IMR-90 (cell line): Measurements from ENCODE around the gene CCR5AS.

Experiments
- ATAC-seq: fragments of 200-7000 bp; cut with Tn5 transposase; 2 replicates; pipeline ENCODE4 v1.9.1; 2020; ENCODE audit warnings: low read depth, mild to moderate bottlenecking, moderate library complexity
- BruUV-seq: library from RNA; stranded (reverse); fragments of 400-500 nt; replicated peaks from 2 replicates; lab custom pipeline; 2021; lab: Mats Ljungman, UMichigan
- CTCF ChIA-PET: fragments of 300-600 bp; formaldehyde crosslinking; extraction: SDS; loops from one replicate; lab custom pipeline; 2021; ENCODE audit warnings: antibody characterized with exemption; lab: Yijun Ruan, JAX
- POLR2A ChIA-PET: fragments of 300-600 bp; sonication (Branson Sonifier 250); formaldehyde crosslinking; loops from one replicate; lab custom pipeline; 2022; ENCODE audit warnings: antibody characterized with exemption; ENCODE audit not compliant: unreplicated experiment; lab: Charles Lee
- DNase-seq: peaks from one replicate; pipeline ENCODE4 v3.0.0; 2013
- H2AFZ ChIP-seq: replicated peaks from 2 replicates; pipeline ENCODE3; 2013; ENCODE audit warnings: low read length, mild to moderate bottlenecking; ENCODE audit not compliant: poor library complexity
- H2AK5ac ChIP-seq: 2 replicates; pipeline ENCODE4 v1.6.1; 2013; ENCODE audit warnings: low read depth, low read length, inconsistent platforms
- H2AK9ac ChIP-seq: replicated peaks from 2 replicates; pipeline ENCODE3; 2013; ENCODE audit warnings: mild to moderate bottlenecking, low read depth, low read length, moderate library complexity; ENCODE audit not compliant: poor library complexity
- H2BK120ac ChIP-seq: 2 replicates; pipeline ENCODE4 v1.6.1; 2013; ENCODE audit warnings: low read depth, low read length, inconsistent platforms
- H2BK15ac ChIP-seq: 3 replicates; pipeline ENCODE4 v1.6.1; 2013; ENCODE audit warnings: low read depth, low read length, inconsistent platforms
- H2BK20ac ChIP-seq: 2 replicates; pipeline ENCODE4 v1.6.1; 2013; ENCODE audit warnings: low read depth, mild to moderate bottlenecking, inconsistent platforms, low read length, moderate library complexity
- H2BK5ac ChIP-seq: 2 replicates; pipeline ENCODE4 v1.6.1; 2013; ENCODE audit warnings: mild to moderate bottlenecking, low read depth, low read length, inconsistent platforms; ENCODE audit not compliant: poor library complexity, severe bottlenecking
- H3K14ac ChIP-seq: replicated peaks from 2 replicates; pipeline ENCODE4 v1.6.1; 2013; ENCODE audit warnings: low read depth, low read length, inconsistent platforms
- H3K18ac ChIP-seq: 2 replicates; pipeline ENCODE4 v1.6.1; 2013; ENCODE audit warnings: low read depth, low read length, control low read depth
- H3K23ac ChIP-seq: 2 replicates; pipeline ENCODE4 v1.6.1; 2013; ENCODE audit warnings: low read depth, low read length, inconsistent platforms
- H3K27ac ChIP-seq: 2 replicates; pipeline ENCODE4 v1.5.1; 2013; ENCODE audit warnings: mild to moderate bottlenecking, control low read depth, low read length; ENCODE audit not compliant: insufficient read depth
- H3K27me3 ChIP-seq: 2 replicates; pipeline ENCODE4 v1.6.1; 2013; ENCODE audit warnings: low read length; ENCODE audit not compliant: control insufficient read depth, insufficient read depth
- H3K36me3 ChIP-seq: 2 replicates; pipeline ENCODE4 v1.6.1; 2013; ENCODE audit warnings: low read length, mixed read lengths; ENCODE audit not compliant: control insufficient read depth, insufficient read depth
- H3K4ac ChIP-seq: 2 replicates; pipeline ENCODE4 v1.6.1; 2013; ENCODE audit warnings: low read depth, low read length, inconsistent platforms
- H3K4me1 ChIP-seq: 2 replicates; pipeline ENCODE4 v1.6.1; 2013; ENCODE audit warnings: low read length, mixed read lengths; ENCODE audit not compliant: control insufficient read depth, insufficient read depth
- H3K4me2 ChIP-seq: 2 replicates; pipeline ENCODE4 v1.6.1; 2013; ENCODE audit warnings: low read depth, mild to moderate bottlenecking, control low read depth, low read length, moderate library complexity
- H3K4me3 ChIP-seq: 2 replicates; pipeline ENCODE4 v1.5.1; 2013; ENCODE audit warnings: low read depth, mild to moderate bottlenecking, control low read depth, low read length, moderate library complexity; ENCODE audit not compliant: insufficient read depth
- H3K56ac ChIP-seq: 2 replicates; pipeline ENCODE4 v1.6.1; 2013; ENCODE audit warnings: low read length, inconsistent platforms; ENCODE audit not compliant: insufficient read depth; ENCODE audit errors: extremely low read depth
- H3K79me1 ChIP-seq, 2 experiments: 2 replicates each; pipeline ENCODE4 v1.6.1; 2013; ENCODE audit warnings: low read length in 2 of 2, inconsistent platforms in 1 of 2, low read depth in 1 of 2
- H3K9ac ChIP-seq: 2 replicates; pipeline ENCODE4 v1.6.1; 2013; ENCODE audit warnings: low read depth, low read length, control low read depth
- H3K9me1 ChIP-seq: 2 replicates; pipeline ENCODE4 v1.6.1; 2013; ENCODE audit warnings: low read length, inconsistent platforms; ENCODE audit not compliant: insufficient read depth
- H3K9me3 ChIP-seq: 2 replicates; pipeline ENCODE4 v1.6.1; 2013; ENCODE audit warnings: low read length; ENCODE audit not compliant: control insufficient read depth, insufficient read depth
- H4K20me1 ChIP-seq: 2 replicates; pipeline ENCODE4 v1.6.1; 2013; ENCODE audit warnings: low read length, inconsistent platforms; ENCODE audit not compliant: insufficient read depth
- H4K5ac ChIP-seq: 2 replicates; pipeline ENCODE4 v1.6.1; 2013; ENCODE audit warnings: mild to moderate bottlenecking, low read depth, low read length, control low read depth
- H4K8ac ChIP-seq, 2 experiments: 2 replicates each; pipeline ENCODE4 v1.6.1; 2013; ENCODE audit warnings: low read depth in 2 of 2, low read length in 2 of 2, control low read depth in 1 of 2, inconsistent platforms in 1 of 2
- H4K91ac ChIP-seq: 2 replicates; pipeline ENCODE4 v1.6.1; 2013; ENCODE audit warnings: low read depth, low read length, inconsistent platforms; ENCODE audit not compliant: insufficient read depth
- BHLHE40 ChIP-seq: fragments of 150-350 bp; IDR thresholded peaks from 2 replicates; pipeline ENCODE4 v1.6.1; 2016; ENCODE audit warnings: mild to moderate bottlenecking, low read depth, low read length
- CHD1 ChIP-seq: IDR thresholded peaks from 2 replicates; pipeline ENCODE4 v1.6.1; 2012; ENCODE audit warnings: low read depth, low read length, improper control_type of control experiment
- FOS ChIP-seq: fragments of 150-350 bp; IDR thresholded peaks from 2 replicates; pipeline ENCODE4 v1.6.1; 2016; ENCODE audit warnings: low read depth, low read length
- MAFK ChIP-seq: IDR thresholded peaks from 2 replicates; pipeline ENCODE4 v1.6.1; 2012; ENCODE audit warnings: low read depth, low read length, improper control_type of control experiment
- MXI1 ChIP-seq: IDR thresholded peaks from 2 replicates; pipeline ENCODE4 v1.6.1; 2012; ENCODE audit warnings: low read depth, mild to moderate bottlenecking, low read length, moderate library complexity, borderline replicate concordance
- RCOR1 ChIP-seq: IDR thresholded peaks from 2 replicates; pipeline ENCODE4 v1.6.1; 2012; ENCODE audit warnings: mild to moderate bottlenecking, low read length, improper control_type of control experiment; ENCODE audit not compliant: insufficient replicate concordance
- WGBS, 2 experiments: methylation state at CpG; one replicate each; pipeline versions ENCODE4 v1.1.5 to v1.1.7; 2013; ENCODE audit warnings: missing lambda C conversion rate in 2 of 2; ENCODE audit not compliant: insufficient read length in 1 of 2; ENCODE audit errors: extremely low coverage in 2 of 2; 5-methylcytosine and 5-hydroxymethylcytosine counted together
- dilution Hi-C: fragments of 300-500 bp; cut with HindIII; formaldehyde crosslinking; loops from one replicate; pipeline ENCODE4 v1.14.3; 2018; ENCODE audit warnings: low sequenced_read_pairs; ENCODE audit not compliant: unreplicated experiment
- in situ Hi-C: fragments of 300-500 bp; cut with MboI; formaldehyde crosslinking; loops from 3 replicates; pipeline ENCODE4 v1.14.3; 2019; ENCODE audit warnings: low sequenced_read_pairs, inconsistent platforms, mixed read lengths
- intact Hi-C: fragments of 100-400 bp; cut with micrococcal nuclease; formaldehyde crosslinking; loops from 2 replicates; pipeline ENCODE4 v1.10.0; 2022

The CCR5AS gene

DNA sequence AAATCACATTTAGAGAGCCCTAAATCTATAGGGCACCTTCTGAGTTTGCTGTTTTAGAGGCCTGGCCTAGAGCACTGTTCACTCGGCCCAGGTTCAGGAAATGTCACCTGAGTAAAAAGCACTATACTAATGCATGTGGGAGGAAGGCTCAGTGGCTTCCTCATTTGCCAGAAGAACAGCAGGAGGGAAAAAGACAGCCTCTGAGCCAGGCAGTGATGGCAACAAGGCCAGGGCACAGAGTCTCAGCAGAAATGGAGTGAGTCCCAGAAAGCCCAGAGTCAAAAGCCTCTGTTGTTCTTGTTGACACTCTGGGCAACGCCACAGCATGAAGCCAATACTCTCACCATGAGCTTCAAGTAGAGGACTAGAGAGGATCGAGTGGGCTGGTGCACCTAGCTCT, 32.0 kb upstream of the CCR5AS start:
- no peak overlapping the region for H2BK120ac ChIP-seq
- H4K91ac ChIP-seq: no peak overlapping the region
- no peak overlapping the region for H3K4me3 ChIP-seq
- no peaks in the 10 kb centered on the region for H3K9me1 ChIP-seq
- no peak overlapping the region for H3K18ac ChIP-seq
- in situ Hi-C loops (no loop called here), intact Hi-C loops (no loop called here), dilution Hi-C loops (no loop called here)
- no CpG with 5 or more reads among the region's 3 CpGs for WGBS, 2 experiments
- H3K14ac ChIP-seq: no peak overlapping the region
- POLR2A ChIA-PET: no interaction called here
- TF ChIP-seq BHLHE40 (no peak), CHD1 (no peak), RCOR1 (no peak), MAFK (no peak), MXI1 (no peak), FOS (no peak)
- H2AFZ ChIP-seq: no peak overlapping the region
- CTCF ChIA-PET: interaction anchor here (1.1 to 1.8 kb wide), 2 partner anchors 11 to 355 kb away, joined by 3 to 7 read pairs; no protein-coding TSS in a partner anchor
- H2AK5ac ChIP-seq: no peak overlapping the region
- H3K23ac ChIP-seq: no peak overlapping the region
- DNase-seq (no peak), ATAC-seq (no peak)
- no peak overlapping the region for H2BK5ac ChIP-seq
- H3K9ac ChIP-seq: no peak overlapping the region
- no peaks in the 10 kb centered on the region for H3K36me3 ChIP-seq
- no peak overlapping the region for H2BK20ac ChIP-seq
- peaks cover 51% of the 10 kb centered on the region for H3K27me3 ChIP-seq
- no peaks in the 10 kb centered on the region for H4K20me1 ChIP-seq
- H4K8ac ChIP-seq: no peak overlapping the region
- H4K5ac ChIP-seq: no peak overlapping the region
- no peak overlapping the region for H2BK15ac ChIP-seq
- H3K27ac ChIP-seq: no peak overlapping the region
- no peak overlapping the region for H2AK9ac ChIP-seq
- H3K56ac ChIP-seq: no peak overlapping the region
- no peaks in the 10 kb centered on the region for H3K4me1 ChIP-seq
- no peak overlapping the region for H3K4ac ChIP-seq
- H3K4me2 ChIP-seq: no peak overlapping the region
- no peaks in the 10 kb centered on the region for H3K79me1 ChIP-seq
- no TSS peak for BruUV-seq
- peaks cover 2% of the 10 kb centered on the region for H3K9me3 ChIP-seq
